GM18867 (cell line): ENCODE measurements around the gene MYO5B.

Experiments
- ATAC-seq: cut with Tn5 transposase; IDR thresholded peaks from one replicate; pipeline ENCODE4 v1.9.1; 2021; ENCODE audit warnings: mild to moderate bottlenecking, moderate library complexity; ENCODE audit not compliant: unreplicated experiment

MYO5B gene

DNA sequence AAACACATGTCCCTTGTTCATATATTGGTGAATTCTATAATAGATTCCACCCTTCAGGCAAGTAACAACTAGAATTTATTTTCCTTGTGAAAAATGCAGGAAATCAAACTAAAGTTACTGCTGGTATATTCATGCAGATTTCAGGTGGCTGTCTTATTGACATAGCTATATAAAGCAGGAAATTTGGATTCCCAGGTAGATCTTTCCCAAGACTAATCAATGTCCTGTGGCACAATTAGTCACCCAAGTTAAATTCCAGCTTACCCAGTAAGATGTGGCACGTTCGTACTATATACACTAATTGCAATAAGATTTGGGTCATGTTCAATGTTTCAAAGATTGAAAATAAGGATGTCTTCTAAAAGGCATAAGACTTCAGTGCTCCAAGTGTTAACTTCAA is 42.0 kb downstream of the MYO5B start:
- ATAC-seq: no peak

DNA sequence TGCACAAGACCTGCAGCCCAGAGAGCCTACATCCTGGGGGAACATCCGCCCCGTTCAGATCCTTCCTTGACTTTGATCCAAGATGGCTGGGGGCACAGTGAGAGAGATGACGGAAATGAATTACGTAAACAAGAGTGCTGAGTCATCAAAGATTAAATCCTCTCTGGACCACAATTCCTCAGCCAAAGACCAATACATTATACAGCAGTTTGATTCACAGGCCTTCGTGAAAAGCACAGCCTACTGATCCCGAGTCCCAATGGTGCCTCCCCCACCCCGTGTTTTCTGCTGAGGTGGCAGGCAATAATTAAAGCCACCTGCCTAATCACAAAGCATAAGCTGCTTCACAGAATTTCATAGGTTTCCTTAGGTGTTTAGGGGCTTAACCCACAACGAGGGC is 43.0 kb downstream of the MYO5B start:
- ATAC-seq: no peak

DNA sequence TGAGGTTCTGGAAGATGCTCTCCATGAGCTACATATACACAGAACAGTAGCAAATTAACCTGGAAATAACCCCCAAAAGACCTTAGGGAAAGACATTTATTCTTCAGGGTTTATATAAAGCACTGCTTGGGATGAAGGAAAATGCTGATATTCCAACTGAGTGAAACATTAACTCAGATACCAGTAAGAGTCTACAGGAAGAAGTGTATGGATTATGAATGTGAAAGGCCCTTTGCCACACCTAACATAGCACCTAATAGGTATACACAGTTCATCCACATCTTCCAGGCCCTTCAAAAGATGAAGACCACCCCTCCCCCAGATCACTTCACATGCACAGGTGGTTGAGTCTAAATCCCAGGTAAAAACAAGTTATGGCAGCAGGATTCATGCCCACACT is 50.4 kb downstream of the MYO5B start:
- ATAC-seq: no peak

DNA sequence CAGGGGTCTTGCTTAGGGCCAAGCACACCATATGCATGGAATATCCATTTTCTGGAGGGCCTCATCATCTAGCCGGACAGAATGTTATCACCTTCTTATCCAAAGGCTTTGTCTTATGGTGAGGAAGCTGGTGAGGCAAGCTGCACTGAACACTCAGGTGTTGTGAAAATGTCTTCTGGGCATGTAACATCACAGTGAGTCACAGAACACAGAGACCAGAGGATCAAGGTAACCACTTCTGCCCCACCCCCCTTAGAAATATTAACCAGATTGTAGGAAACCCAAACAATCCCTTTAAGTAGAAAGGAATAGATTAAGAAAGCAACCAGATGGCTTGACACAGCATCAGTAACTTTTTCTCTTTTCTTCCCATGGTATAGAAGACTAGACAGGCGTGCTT is 51.1 kb downstream of the MYO5B start:
- ATAC-seq: no peak

DNA sequence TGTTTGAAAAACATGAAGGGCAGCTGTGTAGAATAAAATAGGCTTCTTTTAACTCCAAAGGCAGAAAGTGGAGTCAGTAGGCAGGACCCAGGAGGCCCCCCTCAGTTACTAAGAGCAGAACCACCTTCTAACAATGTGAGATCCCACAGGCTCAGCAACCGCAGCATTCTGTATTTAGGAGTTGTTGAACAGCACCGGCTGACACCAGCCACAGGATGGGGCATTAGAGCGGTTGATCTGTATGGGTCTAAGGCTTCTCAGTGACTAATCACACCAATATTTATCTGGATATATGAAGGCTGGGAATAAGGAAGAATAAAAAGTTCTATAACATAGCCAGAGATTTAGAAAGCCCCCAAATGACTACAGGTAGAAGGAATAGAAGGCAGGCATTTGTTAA is 51.7 kb downstream of the MYO5B start:
- no peak for ATAC-seq

DNA sequence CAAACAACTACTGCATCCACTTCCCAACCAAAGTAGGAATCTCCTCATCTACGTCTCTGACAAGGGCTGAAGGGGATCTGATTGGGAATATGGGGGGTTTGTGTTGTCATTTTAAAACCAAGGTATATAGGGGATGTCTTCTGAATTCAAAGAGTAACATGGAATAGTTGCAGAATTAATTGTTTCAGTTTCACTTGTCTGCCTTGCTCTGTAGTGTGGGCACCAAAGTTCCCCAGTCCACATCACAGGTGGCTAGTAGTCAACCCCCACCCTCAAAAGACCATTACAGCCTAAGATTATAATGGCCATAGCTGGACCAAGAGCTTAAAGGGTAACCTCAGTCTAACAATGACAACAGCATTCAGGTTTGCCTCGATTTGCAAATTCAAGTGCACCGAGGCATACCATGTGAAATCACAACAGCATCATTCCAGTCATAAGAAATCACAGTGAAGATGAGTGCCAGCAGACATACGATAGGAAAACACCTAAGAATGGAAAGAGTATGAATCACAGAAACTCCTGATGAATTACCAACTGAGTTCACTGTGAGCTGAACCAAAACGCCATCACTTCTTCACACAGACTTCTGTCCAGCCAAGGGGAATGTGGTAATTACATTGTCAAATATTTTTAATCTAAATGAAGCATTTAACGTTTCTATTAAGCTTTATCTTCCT is 52.4 kb downstream of the MYO5B start:
- ATAC-seq: no peak

DNA sequence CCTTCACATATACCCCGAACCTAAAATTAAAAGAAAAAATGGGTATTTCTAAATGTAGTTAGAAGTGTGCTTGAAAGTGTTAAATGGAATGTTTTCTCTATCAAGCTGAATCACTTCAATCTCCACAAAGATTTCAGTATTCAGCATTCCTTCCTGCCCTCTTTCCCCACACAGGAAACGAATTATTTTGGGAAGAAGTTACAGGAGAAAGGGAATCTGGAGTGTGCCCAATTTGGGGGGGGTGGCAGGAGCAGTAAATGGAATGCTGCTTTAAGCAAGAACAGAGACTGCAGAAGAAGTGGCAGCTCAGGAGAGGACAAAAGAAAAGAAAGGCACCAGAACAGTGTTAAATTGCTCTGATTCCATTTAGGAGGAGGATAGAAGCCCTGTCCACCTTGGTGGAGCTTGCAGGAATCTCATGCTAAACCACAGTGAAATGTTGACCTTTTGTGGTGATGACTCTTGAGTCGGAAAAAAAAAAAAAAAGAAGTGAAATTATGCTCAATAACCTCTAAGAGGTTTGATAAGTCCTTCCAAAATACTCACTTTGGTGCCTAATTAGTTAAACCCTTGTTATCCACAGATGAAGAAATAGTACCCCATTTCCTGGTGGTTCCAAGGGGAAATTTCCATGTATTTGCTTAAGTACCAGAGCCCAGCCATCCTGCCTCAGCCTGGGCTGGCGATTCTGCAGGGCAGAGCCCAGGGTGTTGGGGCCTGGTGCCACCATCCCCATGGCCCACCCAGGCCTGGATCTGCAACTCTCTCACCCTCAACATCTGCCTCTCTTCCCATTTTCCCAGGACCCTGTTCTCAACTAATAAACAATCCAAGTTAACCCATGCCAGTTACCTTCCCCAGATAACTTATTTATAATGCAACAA is 56.5 kb downstream of the MYO5B start:
- ATAC-seq: no peak

DNA sequence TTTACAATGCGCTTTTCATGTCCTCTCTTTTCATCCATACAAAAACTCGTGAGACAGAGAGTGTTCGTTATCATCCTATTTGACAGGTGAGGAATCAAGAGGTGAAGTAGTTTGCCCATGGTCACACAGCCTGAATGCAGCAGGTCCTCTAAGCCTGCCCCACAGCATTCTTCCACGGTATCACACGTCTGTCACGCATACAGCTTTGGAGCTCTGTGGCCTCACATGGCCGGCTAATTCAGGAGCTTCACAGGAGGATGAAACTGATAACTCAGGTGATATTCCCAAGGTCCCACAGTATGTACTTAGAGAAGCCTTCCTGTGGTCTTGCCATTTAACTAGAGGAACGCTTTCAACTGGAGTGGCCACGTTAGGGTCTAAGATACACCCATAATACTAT is 59.0 kb downstream of the MYO5B start:
- ATAC-seq: no peak

DNA sequence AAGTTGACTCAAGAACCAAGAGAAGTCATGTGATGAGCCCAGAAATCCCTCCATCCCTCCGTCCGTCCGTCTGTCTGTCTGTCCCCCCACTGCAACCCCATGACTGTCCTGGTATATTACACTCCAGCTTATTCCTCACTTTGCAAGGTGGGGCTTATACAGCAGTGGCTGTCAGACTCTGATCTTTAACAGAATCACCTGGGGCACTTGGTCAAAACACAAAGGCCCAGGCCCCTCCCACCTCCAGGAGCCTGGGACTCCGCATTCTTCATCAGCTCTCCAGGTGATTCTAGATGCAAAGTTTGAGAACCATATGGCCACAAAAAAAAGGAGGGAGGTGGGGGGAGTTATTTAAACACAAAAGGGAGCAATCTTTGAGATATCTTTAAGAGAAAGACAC is 61.4 kb downstream of the MYO5B start:
- no peak for ATAC-seq

DNA sequence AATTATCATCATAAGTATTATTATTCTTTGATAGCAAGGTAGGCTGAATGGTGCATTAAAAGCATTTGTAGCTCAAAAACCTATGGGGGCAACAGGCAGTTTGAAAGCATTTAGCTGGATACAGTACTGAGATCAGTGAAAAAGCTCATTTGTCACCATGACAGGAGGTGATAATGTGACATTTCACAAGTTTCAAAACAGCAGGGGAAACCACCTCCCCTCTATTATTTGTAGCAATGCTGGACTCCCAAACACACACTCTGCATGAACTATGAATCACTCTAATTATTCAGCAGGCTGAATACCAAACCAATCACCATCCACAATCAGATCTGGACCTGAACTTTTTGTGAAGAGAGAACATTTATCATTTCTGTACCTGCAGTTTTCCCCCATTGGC is 63.4 kb downstream of the MYO5B start:
- ATAC-seq: peak; percentile 85

DNA sequence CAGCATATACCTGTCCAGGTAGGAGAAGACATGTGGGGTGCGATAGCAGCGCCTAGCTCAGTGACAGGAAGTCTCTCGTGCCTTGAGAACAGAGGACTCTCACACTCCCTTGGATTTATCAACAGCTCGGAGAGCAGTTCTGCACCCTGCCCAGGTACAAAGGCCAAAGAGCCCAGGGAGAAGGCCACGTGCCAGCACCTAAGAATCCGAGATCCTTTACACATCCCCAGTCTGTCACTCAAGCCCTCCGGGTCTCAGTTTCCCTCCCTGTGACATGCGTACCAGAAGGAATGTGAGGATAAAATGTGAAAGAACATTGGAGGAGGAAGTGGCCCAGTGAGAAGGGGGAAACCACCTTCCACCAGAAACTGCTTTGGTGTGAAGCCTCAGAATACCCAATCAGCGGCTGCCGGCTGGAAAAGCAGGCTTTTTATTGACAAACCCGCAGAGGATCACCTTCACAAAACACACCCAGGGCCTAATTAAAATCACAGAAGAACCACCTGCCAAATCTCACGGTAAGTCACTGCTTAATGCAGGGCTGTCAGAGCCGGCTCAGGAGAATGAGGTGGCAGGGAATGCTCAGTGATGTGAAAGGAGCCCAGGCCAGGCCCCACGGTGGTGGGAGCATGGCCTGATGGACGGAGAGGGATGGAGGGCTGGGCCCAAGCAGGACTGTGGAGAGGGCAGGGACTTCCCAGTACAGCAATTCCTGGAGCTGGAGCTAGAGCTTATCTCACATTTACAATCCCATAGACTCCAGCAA is 66.3 kb downstream of the MYO5B start:
- no peak for ATAC-seq

DNA sequence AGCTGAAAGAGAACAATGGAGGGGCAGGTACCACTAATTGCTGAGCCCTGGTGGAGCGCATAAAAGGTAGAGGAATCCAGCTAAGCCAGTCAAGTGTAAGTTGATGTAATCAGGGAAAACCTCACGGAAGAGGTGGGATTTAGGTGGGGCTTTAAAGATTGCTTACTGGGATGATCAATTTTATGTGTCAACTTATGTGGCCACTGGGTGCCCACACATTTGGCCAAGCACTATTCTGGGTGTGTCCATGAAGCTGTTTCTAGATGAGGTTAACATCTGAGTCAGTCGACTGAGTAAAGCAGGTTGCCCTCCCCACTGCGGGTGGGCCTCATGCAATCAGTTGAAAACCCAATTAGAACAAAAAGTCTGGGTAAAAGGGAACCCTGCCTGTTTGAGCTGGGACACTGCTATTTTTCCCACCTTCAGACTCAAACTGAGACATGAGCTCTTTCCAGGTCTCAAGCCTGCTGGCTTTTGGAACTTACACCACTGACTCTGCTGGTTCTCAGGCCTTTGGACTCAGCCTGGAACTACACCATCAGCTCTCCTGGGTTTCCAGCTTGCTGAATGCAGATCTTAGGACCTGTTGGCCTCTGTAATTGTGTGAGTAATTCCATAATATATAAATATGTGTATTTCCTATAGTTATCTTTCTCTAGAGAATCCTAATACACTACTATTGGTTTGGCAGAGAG is 67.3 kb downstream of the MYO5B start:
- ATAC-seq: no peak

DNA sequence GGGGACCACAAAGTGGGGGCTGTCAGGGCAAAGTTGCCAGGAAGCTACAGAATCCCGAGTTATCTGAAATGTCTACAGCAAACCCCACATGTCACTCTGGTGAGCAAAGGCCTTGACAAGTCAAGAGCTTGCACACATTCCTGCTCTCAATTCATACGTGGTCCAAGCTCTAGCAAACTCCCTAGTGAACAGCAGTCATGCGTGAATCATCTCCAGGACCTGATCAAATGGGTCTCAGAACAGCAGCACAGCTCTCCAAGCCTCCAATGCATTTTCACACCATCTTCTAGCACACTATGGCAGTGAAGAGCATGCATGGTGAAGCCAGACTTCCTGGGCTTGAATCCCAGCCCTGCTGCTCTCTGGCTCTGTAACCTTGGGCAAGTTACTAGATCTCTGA is 68.5 kb downstream of the MYO5B start:
- no peak for ATAC-seq

DNA sequence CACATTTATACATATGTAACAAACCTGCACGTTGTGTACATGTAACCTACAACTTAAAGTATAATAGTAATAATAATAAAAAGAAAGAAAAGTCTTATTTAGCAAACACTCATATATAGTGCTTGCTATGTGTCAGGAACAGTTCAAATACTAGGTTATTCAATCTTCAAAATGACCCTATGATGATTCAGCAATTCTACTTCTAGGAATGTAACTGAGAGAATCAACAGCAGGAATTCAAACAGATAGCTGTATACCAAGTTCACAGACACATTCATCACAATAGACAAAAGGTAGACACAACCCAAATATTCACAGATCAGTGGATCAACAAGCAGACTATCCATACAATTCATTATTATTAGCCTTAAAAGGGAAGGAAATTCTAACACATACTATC is 69.5 kb downstream of the MYO5B start:
- ATAC-seq: no peak

DNA sequence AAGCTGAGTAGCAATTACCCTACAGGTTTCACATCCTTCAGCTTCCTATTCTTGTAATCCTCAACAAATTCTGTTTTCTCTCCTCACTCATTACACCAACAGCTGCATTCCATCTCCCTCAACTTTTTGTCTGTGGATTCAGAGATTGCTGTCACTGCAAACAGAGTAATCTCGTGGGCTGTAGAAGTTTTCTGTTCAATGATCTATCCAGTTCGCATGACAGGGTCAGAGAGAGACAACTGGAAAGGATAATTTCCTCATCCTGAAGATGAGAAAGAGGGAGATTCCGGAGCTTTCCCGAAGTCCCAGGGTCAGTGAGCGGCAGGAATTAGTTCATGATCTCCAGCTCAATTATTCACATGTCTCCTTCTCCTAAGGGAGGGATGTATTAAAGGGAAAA is 75.7 kb downstream of the MYO5B start:
- ATAC-seq: no peak

DNA sequence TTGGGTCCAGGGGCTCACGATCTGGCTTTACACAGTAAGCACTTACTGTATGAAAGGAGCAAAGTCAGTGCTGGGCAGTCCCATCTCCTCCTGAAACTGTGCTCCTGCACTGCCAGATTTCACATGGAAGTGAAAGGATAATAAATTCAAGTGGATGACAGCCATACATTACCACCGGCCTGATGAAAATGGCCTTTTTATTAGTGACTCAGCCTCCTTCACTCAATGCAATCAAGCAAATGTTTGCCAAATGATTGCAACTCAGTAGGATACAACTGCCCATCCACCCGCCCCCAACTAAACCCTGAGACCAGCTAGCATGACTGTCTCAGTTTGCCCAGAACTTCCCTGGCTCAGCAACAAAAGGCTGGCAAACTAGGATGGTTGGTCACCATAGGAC is 77.1 kb downstream of the MYO5B start:
- no peak for ATAC-seq

DNA sequence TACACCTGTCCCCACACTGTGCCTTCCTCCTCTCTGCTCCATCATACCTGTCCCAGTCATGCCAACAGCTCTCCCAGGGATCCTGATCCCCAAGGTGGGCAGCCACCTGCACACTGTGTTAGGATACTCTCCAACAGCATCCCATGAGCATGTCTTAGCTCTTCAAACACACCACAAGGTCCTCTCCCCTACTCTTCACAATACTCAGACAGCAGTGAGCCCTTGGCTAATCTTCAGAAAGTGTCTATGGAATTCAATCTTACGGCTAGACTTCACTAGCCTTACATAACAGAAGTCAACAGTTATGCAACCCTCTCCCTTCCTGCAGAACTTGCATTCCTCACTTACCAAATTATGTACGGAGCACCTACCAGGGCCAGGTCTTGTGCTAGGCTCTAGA is 79.9 kb downstream of the MYO5B start:
- ATAC-seq: no peak

DNA sequence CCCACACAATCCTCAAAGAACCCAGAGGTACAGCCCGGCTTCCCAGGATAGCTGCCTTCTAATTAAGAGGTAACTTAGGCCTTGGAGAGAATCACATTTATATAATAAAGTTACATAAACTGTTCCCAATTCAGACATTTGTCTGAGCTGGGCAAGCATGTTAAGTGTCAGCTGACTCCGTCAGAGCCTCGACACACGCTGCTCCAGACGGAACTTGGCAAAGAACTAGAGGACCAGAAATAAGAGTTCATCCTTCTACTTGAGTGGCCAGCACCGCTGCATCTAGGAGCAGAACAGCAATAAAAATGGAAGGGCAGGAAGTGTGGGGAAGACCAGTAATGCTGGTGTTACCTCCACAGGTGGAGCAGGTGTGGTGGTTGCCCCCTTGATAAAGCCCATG is 80.5 kb downstream of the MYO5B start:
- no peak for ATAC-seq

DNA sequence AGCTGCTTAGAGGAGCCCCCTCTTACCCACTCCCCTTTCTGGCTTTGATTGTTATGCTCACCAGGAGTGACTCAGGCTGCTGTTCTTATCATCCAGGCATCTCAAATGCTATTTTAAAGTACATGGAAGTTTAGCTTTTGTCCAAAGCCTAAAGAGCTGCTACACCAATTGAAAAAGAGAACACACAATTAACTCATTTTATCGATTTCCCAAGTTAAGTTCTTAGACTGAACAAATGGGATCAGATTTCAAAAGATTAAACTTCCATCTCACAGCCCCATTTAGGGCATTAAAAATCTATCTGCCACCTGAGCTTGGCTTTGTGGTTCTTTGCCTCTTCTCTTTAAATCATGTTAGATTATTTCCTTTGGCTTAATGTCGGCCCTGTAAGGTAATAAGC is 81.2 kb downstream of the MYO5B start:
- ATAC-seq: no peak

DNA sequence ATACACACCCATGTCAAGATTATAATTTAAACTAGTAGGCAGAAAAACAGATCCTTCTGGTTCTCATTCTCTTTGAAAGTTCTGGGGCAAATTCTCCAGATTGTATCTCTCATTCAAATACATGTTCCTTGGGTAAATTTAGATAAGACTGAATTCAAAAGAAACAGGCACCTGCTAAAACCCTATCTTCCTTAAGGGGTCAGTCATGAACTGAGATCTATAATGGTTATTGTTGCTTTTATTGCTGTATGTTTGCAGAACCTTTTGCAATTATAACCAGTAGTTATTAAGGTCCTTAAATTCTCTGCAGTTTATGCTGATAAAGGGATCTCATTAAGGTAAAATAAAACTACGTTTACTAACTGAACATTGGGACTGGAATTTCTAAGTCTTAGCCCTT is 83.5 kb downstream of the MYO5B start:
- no peak for ATAC-seq

DNA sequence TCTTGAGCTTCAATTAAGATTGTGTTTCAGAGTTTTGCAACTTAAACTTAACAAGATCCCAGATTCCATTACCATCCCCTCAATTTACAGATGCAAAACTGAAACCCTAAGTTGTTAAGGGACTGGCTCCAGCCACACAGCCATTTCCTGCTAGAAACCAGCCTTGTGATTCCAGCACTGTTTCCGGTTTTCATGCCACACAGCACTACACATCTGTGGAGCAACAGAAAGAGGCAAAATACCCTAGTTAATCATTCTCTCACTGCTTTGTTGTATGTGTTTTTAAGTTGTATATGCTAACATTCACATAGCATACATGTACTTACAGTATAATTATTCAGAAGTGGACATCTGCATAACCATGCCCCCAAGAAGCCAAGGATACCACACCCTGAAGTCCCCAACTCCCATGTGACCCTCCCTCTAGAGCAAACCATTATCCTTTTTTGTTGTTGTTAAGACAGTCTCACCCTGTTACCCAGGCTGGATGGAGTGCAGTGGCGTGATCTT is 87.4 kb downstream of the MYO5B start:
- ATAC-seq: no peak
